Fibroblast of lung (primary cell): ENCODE measurements around the gene IRAK1BP1. TPM values are rescaled to one million over a fixed set of nuclear protein-coding genes. Genes with fewer than 3 reads are reported as not detected.

Experiments
- DNase-seq, 2 donors: peaks; one replicate each; pipeline versions ENCODE4 v3.0.0 to v3.0.0-alpha.2; 2010; ENCODE audit warnings: low read depth in 2 of 2
- H2AFZ ChIP-seq: 2 replicates; pipeline ENCODE4 v1.5.1; 2012; ENCODE audit warnings: low read length, control low read depth, inconsistent platforms
- H3K27ac ChIP-seq: 2 replicates; pipeline ENCODE4 v1.5.1; 2011; ENCODE audit warnings: low read length, control low read depth; ENCODE audit not compliant: insufficient read depth
- H3K27me3 ChIP-seq: 2 replicates; pipeline ENCODE4 v1.5.1; 2011; ENCODE audit warnings: mild to moderate bottlenecking, low read length; ENCODE audit not compliant: control insufficient read depth, insufficient read depth
- H3K36me3 ChIP-seq: 2 replicates; pipeline ENCODE4 v1.5.1; 2011; ENCODE audit warnings: low read length; ENCODE audit not compliant: control insufficient read depth, insufficient read depth
- H3K4me1 ChIP-seq: 2 replicates; pipeline ENCODE4 v1.5.1; 2011; ENCODE audit warnings: low read length; ENCODE audit not compliant: control insufficient read depth, insufficient read depth; ENCODE audit errors: extremely low read depth
- H3K4me2 ChIP-seq: 2 replicates; pipeline ENCODE4 v1.5.1; 2011; ENCODE audit warnings: low read length, control low read depth; ENCODE audit not compliant: insufficient read depth; ENCODE audit errors: extremely low read depth
- H3K4me3 ChIP-seq, 4 experiments: fragments of 200-600 bp in 1 of 4; sonication (generic) in 1 of 4; replicated peaks in 1 of 4; 2 replicates each; pipeline ENCODE4 v1.5.1; 2011 to 2016; ENCODE audit warnings: low read length in 4 of 4, low read depth in 3 of 4, mild to moderate bottlenecking in 3 of 4, control low read depth in 2 of 4, inconsistent platforms in 1 of 4, mixed read lengths in 1 of 4; ENCODE audit not compliant: insufficient read depth in 1 of 4; ENCODE audit errors: control extremely low read depth in 1 of 4
- H3K79me2 ChIP-seq: 2 replicates; pipeline ENCODE4 v1.5.1; 2012; ENCODE audit warnings: mild to moderate bottlenecking, low read length, inconsistent platforms; ENCODE audit not compliant: control insufficient read depth, insufficient read depth
- H3K9ac ChIP-seq: 2 replicates; pipeline ENCODE4 v1.5.1; 2011; ENCODE audit warnings: mild to moderate bottlenecking, low read length, control low read depth; ENCODE audit not compliant: insufficient read depth
- H3K9me3 ChIP-seq: 2 replicates; pipeline ENCODE4 v1.5.1; 2012; ENCODE audit warnings: low read depth, low read length; ENCODE audit not compliant: control insufficient read depth, insufficient read depth
- H4K20me1 ChIP-seq: 2 replicates; pipeline ENCODE4 v1.5.1; 2011; ENCODE audit warnings: low read length; ENCODE audit not compliant: control insufficient read depth, insufficient read depth; ENCODE audit errors: extremely low read depth
- CTCF ChIP-seq, 2 donors: IDR thresholded peaks in 1 of 2; conservative IDR thresholded peaks in 1 of 2; 1 replicate in 1 of 2; 2 replicates in 1 of 2; pipeline ENCODE4 v1.5.1; 2011 to 2012; ENCODE audit warnings: low read length in 2 of 2, control low read depth in 1 of 2, inconsistent platforms in 1 of 2, low read depth in 1 of 2, mild to moderate bottlenecking in 1 of 2
- EZH2 ChIP-seq: IDR thresholded peaks from 2 replicates; pipeline ENCODE4 v1.5.1; 2012; ENCODE audit warnings: low read length, control low read depth, mild to moderate bottlenecking; ENCODE audit errors: missing control alignments
- polyA plus RNA-seq, 2 donors: library from polyadenylated mRNA; depleted of rRNA in 1 of 2; stranded (reverse) in 1 of 2; unstranded in 1 of 2; fragments of >200 nt; gene quantifications; 2 replicates each; pipeline ENCODE4 v1.2.1, GENCODE V29; 2011 to 2012; ENCODE audit warnings: missing spikeins in 1 of 2
- total RNA-seq: library from RNA; depleted of rRNA; stranded (reverse); fragments of >200 nt; gene quantifications from 2 replicates; pipeline ENCODE4 v1.2.1, GENCODE V29; 2014

IRAK1BP1 gene
- total and polyA plus RNA-seq, 2 donors (not counting 1 experiment from before 2014, with no cell fraction given) = 2.5 to 5.6 TPM

- H3K27ac ChIP-seq = no peak overlapping the region
- H3K4me2 ChIP-seq = no peak overlapping the region
- H3K27me3 ChIP-seq = no peaks in the 10 kb centered on the region
- H3K9me3 ChIP-seq = no peaks in the 10 kb centered on the region
- H2AFZ ChIP-seq = no peak overlapping the region
- H3K4me1 ChIP-seq = no peaks in the 10 kb centered on the region
- H3K4me3 ChIP-seq = no peak overlapping the region
- H3K79me2 ChIP-seq = no peaks in the 10 kb centered on the region
- DNase-seq = no peak
- no peak overlapping the region for H3K9ac ChIP-seq
- no peaks in the 10 kb centered on the region for H4K20me1 ChIP-seq
- no peaks in the 10 kb centered on the region for H3K36me3 ChIP-seq
- no peak for TF ChIP-seq CTCF (conservative IDR thresholded peaks at IDR 0.05 in 1 of 2, IDR thresholded peaks at IDR 0.05 in 1 of 2; ENCODE audit: low read depth in 1 of 2, low read length in 2 of 2)
- TF ChIP-seq EZH2 = no peak
Measured at GRCh38 chr6:78835817-78836216, 31.5 kb upstream of the IRAK1BP1 start.

- no peaks in the 10 kb centered on the region for H3K79me2 ChIP-seq
- no peak overlapping the region for H3K4me2 ChIP-seq
- no peaks in the 10 kb centered on the region for H3K27me3 ChIP-seq
- H3K36me3 ChIP-seq = no peaks in the 10 kb centered on the region
- H3K4me3 ChIP-seq = no peak overlapping the region
- no peaks in the 10 kb centered on the region for H3K4me1 ChIP-seq
- no peak overlapping the region for H3K27ac ChIP-seq
- TF ChIP-seq CTCF (conservative IDR thresholded peaks at IDR 0.05 in 1 of 2, IDR thresholded peaks at IDR 0.05 in 1 of 2; ENCODE audit: low read depth in 1 of 2, low read length in 2 of 2) (no peak), EZH2 (no peak)
- H2AFZ ChIP-seq = no peak overlapping the region
- DNase-seq = no peak
- H4K20me1 ChIP-seq = no peaks in the 10 kb centered on the region
- H3K9me3 ChIP-seq = no peaks in the 10 kb centered on the region
- no peak overlapping the region for H3K9ac ChIP-seq
Measured at GRCh38 chr6:78836598-78836997, 30.8 kb upstream of the IRAK1BP1 start.

GRCh38 chr6:78841111-78841510, 26.2 kb upstream of the IRAK1BP1 start:
- no peaks in the 10 kb centered on the region for H3K4me1 ChIP-seq
- no peak for DNase-seq
- H3K79me2 ChIP-seq = no peaks in the 10 kb centered on the region
- H3K4me2 ChIP-seq = no peak overlapping the region
- no peaks in the 10 kb centered on the region for H3K9me3 ChIP-seq
- H2AFZ ChIP-seq = no peak overlapping the region
- TF ChIP-seq EZH2 = no peak
- no peak for TF ChIP-seq CTCF (conservative IDR thresholded peaks at IDR 0.05 in 1 of 2, IDR thresholded peaks at IDR 0.05 in 1 of 2; ENCODE audit: low read depth in 1 of 2, low read length in 2 of 2)
- H3K9ac ChIP-seq = no peak overlapping the region
- no peak overlapping the region for H3K27ac ChIP-seq
- H3K4me3 ChIP-seq = no peak overlapping the region
- no peaks in the 10 kb centered on the region for H4K20me1 ChIP-seq
- no peaks in the 10 kb centered on the region for H3K27me3 ChIP-seq
- H3K36me3 ChIP-seq = no peaks in the 10 kb centered on the region
